WTC11 (cell line): Measurements from ENCODE around the gene NUP210L. TPM values are rescaled to one million over a fixed set of nuclear protein-coding genes. Genes with fewer than 3 reads are reported as not detected.

Experiments
- ATF3 ChIP-seq: sonication (generic); formaldehyde crosslinking; conservative IDR thresholded peaks from 2 replicates; pipeline ENCODE4 v1.8.1; 2022; ENCODE audit warnings: mild to moderate bottlenecking, missing genetic modification reagents
- ATF6 ChIP-seq: sonication (generic); formaldehyde crosslinking; IDR thresholded peaks from 2 replicates; pipeline ENCODE4 v1.8.1; 2023; ENCODE audit warnings: mild to moderate bottlenecking, missing genetic modification reagents
- CDX4 ChIP-seq: fragments of 250-450 bp; sonication (Bioruptor Pico); IDR thresholded peaks from 2 replicates; pipeline ENCODE4 v1.9.0; 2021; ENCODE audit warnings: moderate library complexity, mild to moderate bottlenecking, inconsistent platforms, borderline replicate concordance
- CREM ChIP-seq: sonication (generic); formaldehyde crosslinking; IDR thresholded peaks from 2 replicates; pipeline ENCODE4 v1.8.1; 2022; ENCODE audit warnings: mild to moderate bottlenecking, missing genetic modification reagents, moderate library complexity
- E2F5 ChIP-seq: sonication (generic); formaldehyde crosslinking; IDR thresholded peaks from 2 replicates; pipeline ENCODE4 v1.8.1; 2022; ENCODE audit warnings: mild to moderate bottlenecking, moderate library complexity, missing genetic modification reagents
- ELF4 ChIP-seq: sonication (generic); formaldehyde crosslinking; IDR thresholded peaks from 2 replicates; pipeline ENCODE4 v1.8.1; 2022; ENCODE audit warnings: low read depth, mild to moderate bottlenecking, moderate library complexity, missing genetic modification reagents
- FOXP1 ChIP-seq: sonication (generic); formaldehyde crosslinking; IDR thresholded peaks from 2 replicates; pipeline ENCODE4 v1.8.0; 2022; ENCODE audit warnings: missing genetic modification reagents, mild to moderate bottlenecking, moderate library complexity, borderline replicate concordance
- FOXP4 ChIP-seq: sonication (generic); formaldehyde crosslinking; IDR thresholded peaks from 2 replicates; pipeline ENCODE4 v1.8.0; 2022; ENCODE audit warnings: mild to moderate bottlenecking, missing genetic modification reagents
- GABPB1 ChIP-seq: sonication (generic); formaldehyde crosslinking; IDR thresholded peaks from 2 replicates; pipeline ENCODE4 v1.8.1; 2023; ENCODE audit warnings: mild to moderate bottlenecking, missing genetic modification reagents
- IRF2 ChIP-seq: sonication (generic); formaldehyde crosslinking; IDR thresholded peaks from 2 replicates; pipeline ENCODE4 v1.8.0; 2022; ENCODE audit warnings: low read depth, missing genetic modification reagents, borderline replicate concordance
- MAX ChIP-seq: sonication (generic); formaldehyde crosslinking; IDR thresholded peaks from 2 replicates; pipeline ENCODE4 v1.8.0; 2022; ENCODE audit warnings: mild to moderate bottlenecking, missing genetic modification reagents
- MLX ChIP-seq: sonication (generic); formaldehyde crosslinking; IDR thresholded peaks from 2 replicates; pipeline ENCODE4 v1.8.1; 2023; ENCODE audit warnings: mild to moderate bottlenecking, missing genetic modification reagents, moderate library complexity
- MXD4 ChIP-seq: fragments of 250-450 bp; sonication (Bioruptor Pico); IDR thresholded peaks from 2 replicates; pipeline ENCODE4 v1.8.0; 2021; ENCODE audit warnings: mild to moderate bottlenecking, moderate library complexity, borderline replicate concordance
- NFE2L1 ChIP-seq: sonication (generic); formaldehyde crosslinking; IDR thresholded peaks from 2 replicates; pipeline ENCODE4 v1.8.1; 2023; ENCODE audit warnings: missing genetic modification reagents
- NR2C2 ChIP-seq: sonication (generic); formaldehyde crosslinking; IDR thresholded peaks from 2 replicates; pipeline ENCODE4 v1.8.0; 2022; ENCODE audit warnings: mild to moderate bottlenecking, missing genetic modification reagents
- OVOL2 ChIP-seq: fragments of 250-450 bp; sonication (Bioruptor Pico); IDR thresholded peaks from 2 replicates; pipeline ENCODE4 v1.9.0; 2021; ENCODE audit warnings: mild to moderate bottlenecking, borderline replicate concordance
- USF1 ChIP-seq: sonication (generic); formaldehyde crosslinking; IDR thresholded peaks from 2 replicates; pipeline ENCODE4 v1.8.0; 2022; ENCODE audit warnings: mild to moderate bottlenecking, missing genetic modification reagents
- ZBTB21 ChIP-seq: sonication (generic); formaldehyde crosslinking; IDR thresholded peaks from 2 replicates; pipeline ENCODE4 v1.8.1; 2023; ENCODE audit warnings: mild to moderate bottlenecking, missing genetic modification reagents, borderline replicate concordance
- ZBTB43 ChIP-seq: sonication (generic); formaldehyde crosslinking; IDR thresholded peaks from 2 replicates; pipeline ENCODE4 v1.8.1; 2023; ENCODE audit warnings: mild to moderate bottlenecking, missing genetic modification reagents
- ZNF138 ChIP-seq: sonication (generic); formaldehyde crosslinking; conservative IDR thresholded peaks from 2 replicates; pipeline ENCODE4 v1.8.1; 2022; ENCODE audit warnings: mild to moderate bottlenecking, moderate library complexity, missing genetic modification reagents
- ZNF219 ChIP-seq: sonication (generic); formaldehyde crosslinking; IDR thresholded peaks from 2 replicates; pipeline ENCODE4 v1.8.0; 2023; ENCODE audit warnings: missing genetic modification reagents, mild to moderate bottlenecking, borderline replicate concordance
- ZNF232 ChIP-seq: sonication (generic); formaldehyde crosslinking; IDR thresholded peaks from 2 replicates; pipeline ENCODE4 v1.8.0; 2022; ENCODE audit warnings: mild to moderate bottlenecking, missing genetic modification reagents
- ZNF263 ChIP-seq: sonication (generic); formaldehyde crosslinking; IDR thresholded peaks from 2 replicates; pipeline ENCODE4 v1.8.1; 2022; ENCODE audit warnings: low read depth, mild to moderate bottlenecking, moderate library complexity, missing genetic modification reagents
- ZNF416 ChIP-seq: fragments of 250-450 bp; sonication (Bioruptor Pico); IDR thresholded peaks from 2 replicates; pipeline ENCODE4 v1.9.0; 2021; ENCODE audit warnings: mild to moderate bottlenecking, inconsistent platforms
- ZNF671 ChIP-seq: fragments of 250-450 bp; sonication (Bioruptor Pico); IDR thresholded peaks from 2 replicates; pipeline ENCODE4 v1.8.0; 2021; ENCODE audit warnings: mild to moderate bottlenecking
- ZSCAN18 ChIP-seq: fragments of 250-450 bp; sonication (Bioruptor Pico); IDR thresholded peaks from 2 replicates; pipeline ENCODE4 v2.1.2; 2022; ENCODE audit warnings: mild to moderate bottlenecking, moderate library complexity
- total RNA-seq: library from RNA; stranded (reverse); gene quantifications from 3 replicates; pipeline ENCODE4 v1.2.3, GENCODE V29; 2021

Gene NUP210L
- total RNA-seq, 1 experiment from 2014 or later, result 0.02 TPM

GRCh38 chr1:153958111-153958960 is 196.5 kb downstream of the NUP210L start, which contains the start of gene CRTC2 (continued):
- TF ChIP-seq MLX (CRISPR knock-in tag) (0 out of 2 replicates have a peak, but pooled peaks have one; percentile 84), USF1 (CRISPR knock-in tag) (no peak), ATF3 (CRISPR knock-in tag) (no peak), GABPB1 (peak; percentile 86), NFE2L1 (CRISPR knock-in tag) (no peak), OVOL2 (CRISPR knock-in tag) (no peak), ELF4 (CRISPR knock-in tag) (no peak), FOXP4 (no peak), ZNF138 (CRISPR knock-in tag) (no peak), ZNF219 (CRISPR knock-in tag) (no peak; the same call in 1 of the 2 replicates), ZNF232 (CRISPR knock-in tag) (no peak), CDX4 (CRISPR knock-in tag) (no peak), CREM (CRISPR knock-in tag) (no peak; the same call in 1 of the 2 replicates), ZNF263 (CRISPR knock-in tag) (no peak), ZBTB21 (CRISPR knock-in tag) (no peak), ZNF416 (CRISPR knock-in tag) (peak; percentile 91), IRF2 (CRISPR knock-in tag) (no peak), ZBTB43 (CRISPR knock-in tag) (no peak), ATF6 (no peak), NR2C2 (CRISPR knock-in tag) (no peak), ZSCAN18 (CRISPR knock-in tag) (no peak), MXD4 (CRISPR knock-in tag) (no peak), ZNF671 (CRISPR knock-in tag) (0 out of 2 replicates have a peak, but pooled peaks have one; percentile 9), E2F5 (CRISPR knock-in tag) (no peak), FOXP1 (CRISPR knock-in tag) (peak; percentile 58; the same call in 1 of the 2 replicates), MAX (CRISPR knock-in tag) (peak; percentile 37; the same call in 1 of the 2 replicates)
